ENCODE data around the gene GDF7. TPM values are rescaled to one million over a fixed set of nuclear protein-coding genes. Genes with fewer than 3 reads are reported as not detected.

Gene GDF7
- total and polyA plus RNA-seq, 2 experiments from 2014 or later: 0.24 to 0.37 TPM

DNA sequence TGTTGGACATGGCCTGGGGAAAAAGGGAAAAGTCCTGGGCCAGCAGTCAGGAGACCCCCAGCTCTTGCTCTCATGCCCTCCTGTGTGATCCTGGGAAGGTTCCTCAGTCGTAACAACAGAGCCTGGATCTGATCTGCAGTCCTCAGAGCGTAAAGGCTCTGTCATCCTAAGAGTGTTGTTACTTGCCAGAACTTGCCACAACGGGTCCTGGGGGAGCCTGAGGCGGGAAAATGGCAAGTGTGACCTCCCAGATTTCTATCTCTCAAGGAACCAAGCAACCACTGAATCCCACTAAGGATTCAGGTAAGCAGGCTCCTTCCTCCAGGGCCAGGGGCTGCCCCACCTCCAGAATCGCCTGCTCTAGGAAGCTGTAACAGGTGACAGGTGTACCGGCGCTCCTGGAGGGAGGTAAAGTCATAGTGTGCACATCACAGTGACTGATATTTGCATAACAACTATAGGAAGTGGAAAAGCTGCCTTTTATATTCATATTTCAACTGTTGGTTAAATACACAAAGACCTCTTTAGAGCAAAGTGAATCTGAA, 34.4 kb upstream of the GDF7 start:
- 90% methylated on average over 7 of the region's 7 CpGs for WGBS (ENCODE audit: low lambda C conversion rate, missing lambda C conversion rate)
- Histone ChIP-seq H3K4me1 (ENCODE audit: insufficient read depth) (peaks cover 16% of the 10 kb centered on the region), H3K27me3 (no peaks in the 10 kb centered on the region), H2AFZ (no peak overlapping the region), H3K27ac (no peak overlapping the region), H3K9me2 (replicated peaks; ENCODE audit: insufficient read depth) (no peaks in the 10 kb centered on the region), H3K4me2 (no peak overlapping the region), H3K9me3 (ENCODE audit: low read depth) (no peaks in the 10 kb centered on the region), H3K79me2 (no peaks in the 10 kb centered on the region), H4K20me1 (ENCODE audit: insufficient read depth, poor library complexity, severe bottlenecking) (no peaks in the 10 kb centered on the region), H3K36me3 (replicated peaks; ENCODE audit: insufficient read depth, low read depth) (no peaks in the 10 kb centered on the region), H3K4me3 (no peak overlapping the region)
- TF ChIP-seq CTCF (IDR thresholded peaks at IDR 0.05; ENCODE audit: poor library complexity) (no peak), EZH2phosphoT487 (IDR thresholded peaks at IDR 0.05; ENCODE audit: low read depth, severe bottlenecking, unreplicated experiment) (no peak), EZH2 (IDR thresholded peaks at IDR 0.05; ENCODE audit: borderline replicate concordance) (no peak)
- DNase-seq (ENCODE audit: low spot score): no peak

DNA sequence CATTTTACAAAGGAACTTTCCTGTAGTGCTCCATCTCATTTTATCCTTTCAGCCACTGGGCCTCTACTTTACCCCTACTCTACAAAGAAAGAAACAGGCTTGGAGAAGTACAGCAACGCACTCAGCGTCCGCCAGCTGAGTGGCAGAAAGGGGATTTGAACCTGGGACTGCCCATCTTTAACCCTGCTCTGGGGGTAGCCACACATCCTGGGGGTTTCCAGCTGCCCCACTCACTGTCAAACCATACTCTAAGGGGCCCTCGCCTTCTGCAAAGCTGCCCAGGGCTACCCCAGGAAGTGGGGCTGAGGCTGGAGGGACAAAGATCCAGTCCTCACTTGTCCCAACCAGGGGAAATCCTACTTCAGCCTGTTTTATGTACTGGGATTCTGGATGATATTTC, 33.9 kb upstream of the GDF7 start:
- Histone ChIP-seq H3K36me3 (replicated peaks; ENCODE audit: insufficient read depth, low read depth) (no peaks in the 10 kb centered on the region), H3K27ac (no peak overlapping the region), H2AFZ (no peak overlapping the region), H3K4me3 (no peak overlapping the region), H3K4me2 (no peak overlapping the region), H3K79me2 (no peaks in the 10 kb centered on the region), H4K20me1 (ENCODE audit: insufficient read depth, poor library complexity, severe bottlenecking) (no peaks in the 10 kb centered on the region), H3K9me3 (ENCODE audit: low read depth) (no peaks in the 10 kb centered on the region), H3K9me2 (replicated peaks; ENCODE audit: insufficient read depth) (no peaks in the 10 kb centered on the region), H3K4me1 (ENCODE audit: insufficient read depth) (peaks cover 16% of the 10 kb centered on the region), H3K27me3 (no peaks in the 10 kb centered on the region)
- DNase-seq (ENCODE audit: low spot score): no peak
- TF ChIP-seq EZH2 (IDR thresholded peaks at IDR 0.05; ENCODE audit: borderline replicate concordance) (no peak), CTCF (IDR thresholded peaks at IDR 0.05; ENCODE audit: poor library complexity) (no peak), EZH2phosphoT487 (IDR thresholded peaks at IDR 0.05; ENCODE audit: low read depth, severe bottlenecking, unreplicated experiment) (no peak)
- 99% methylated on average over 4 of the region's 4 CpGs for WGBS (ENCODE audit: low lambda C conversion rate, missing lambda C conversion rate)

GRCh38 chr2:20633794-20634506, 33.0 kb upstream of the GDF7 start:
- peak overlapping the region; percentile 66 for H3K27ac ChIP-seq
- TF ChIP-seq CTCF (IDR thresholded peaks at IDR 0.05; ENCODE audit: poor library complexity) (no peak), EZH2 (IDR thresholded peaks at IDR 0.05; ENCODE audit: borderline replicate concordance) (no peak), EZH2phosphoT487 (IDR thresholded peaks at IDR 0.05; ENCODE audit: low read depth, severe bottlenecking, unreplicated experiment) (no peak)
- WGBS (ENCODE audit: low lambda C conversion rate, missing lambda C conversion rate): 88% methylated on average over 18 of the region's 18 CpGs
- no peaks in the 10 kb centered on the region for H3K36me3 ChIP-seq (replicated peaks; ENCODE audit: insufficient read depth, low read depth)
- DNase-seq (ENCODE audit: low spot score): peak; percentile 41
- H3K27me3 ChIP-seq: no peaks in the 10 kb centered on the region
- no peak overlapping the region for H3K4me3 ChIP-seq
- no peaks in the 10 kb centered on the region for H3K9me2 ChIP-seq (replicated peaks; ENCODE audit: insufficient read depth)
- H2AFZ ChIP-seq: no peak overlapping the region
- H3K79me2 ChIP-seq: no peaks in the 10 kb centered on the region
- H4K20me1 ChIP-seq (ENCODE audit: insufficient read depth, poor library complexity, severe bottlenecking): no peaks in the 10 kb centered on the region
- H3K4me2 ChIP-seq: no peak overlapping the region
- no peaks in the 10 kb centered on the region for H3K9me3 ChIP-seq (ENCODE audit: low read depth)
- H3K4me1 ChIP-seq (ENCODE audit: insufficient read depth): peaks cover 16% of the 10 kb centered on the region

All from hepatocyte (in vitro differentiated cells).